HepG2 (cell line): ENCODE results near the gene RUNX2.

Source experiments
- ASH2L ChIP-seq: fragments of 300-600, 200-600 bp; sonication (generic); IDR thresholded peaks from 2 replicates; pipeline ENCODE4 v1.7.0; 2017; ENCODE audit warnings: low read depth, mild to moderate bottlenecking, moderate library complexity, mixed read lengths, low read length; ENCODE audit not compliant: insufficient read length
- BHLHE40 ChIP-seq: IDR thresholded peaks from 2 replicates; pipeline ENCODE4 v1.6.1; 2011; ENCODE audit warnings: low read length, improper control_type of control experiment
- ELF3 ChIP-seq: IDR thresholded peaks from 2 replicates; pipeline ENCODE4 v1.6.1; 2016; ENCODE audit warnings: missing genetic modification reagents, missing compliant biosample characterization
- ERF ChIP-seq: IDR thresholded peaks from 2 replicates; pipeline ENCODE4 v1.6.1; 2018; ENCODE audit warnings: missing biosample characterization, missing genetic modification reagents
- FOXA1 ChIP-seq, 2 experiments: fragments of 450-650 bp in 1 of 2; sonication (generic) in 1 of 2; formaldehyde crosslinking in 1 of 2; IDR thresholded peaks; 2 replicates each; pipeline versions ENCODE4 v1.4.0 to v1.6.1; 2016 to 2020; ENCODE audit warnings: missing genetic modification reagents in 1 of 2
- HOXA3 ChIP-seq: sonication (generic); formaldehyde crosslinking; IDR thresholded peaks from 2 replicates; pipeline ENCODE4 v1.5.0; 2020; ENCODE audit warnings: missing genetic modification reagents
- PHF20 ChIP-seq: sonication (generic); formaldehyde crosslinking; IDR thresholded peaks from 2 replicates; pipeline ENCODE4 v1.5.0; 2020; ENCODE audit warnings: mild to moderate bottlenecking, missing genetic modification reagents
- SIN3A ChIP-seq: IDR thresholded peaks from 2 replicates; pipeline ENCODE4 v1.6.1; 2011; ENCODE audit warnings: low read depth, mild to moderate bottlenecking, control low read depth, low read length, borderline replicate concordance
- TCF7 ChIP-seq: sonication (generic); IDR thresholded peaks from 2 replicates; pipeline ENCODE4 v1.6.1; 2016; ENCODE audit warnings: antibody characterized with exemption, low read depth
- ZNF644 ChIP-seq: IDR thresholded peaks from 2 replicates; pipeline ENCODE4 v1.6.1; 2016; ENCODE audit warnings: low read depth
- ZNF660 ChIP-seq: sonication (generic); formaldehyde crosslinking; IDR thresholded peaks from 2 replicates; pipeline ENCODE4 v1.5.1; 2020; ENCODE audit warnings: mild to moderate bottlenecking, low read depth, missing genetic modification reagents, borderline replicate concordance
- ZNF768 ChIP-seq: sonication (generic); formaldehyde crosslinking; IDR thresholded peaks from 2 replicates; pipeline ENCODE4 v1.4.0; 2020; ENCODE audit warnings: missing genetic modification reagents
- TF ChIP-seq, protein P1 (sequence below), 2 experiments: sonication (generic) in 1 of 2; formaldehyde crosslinking in 1 of 2; IDR thresholded peaks; 2 replicates each; pipeline versions ENCODE4 v1.5.1 to v1.6.1; 2011 to 2020; ENCODE audit warnings: borderline replicate concordance in 1 of 2, low read depth in 1 of 2, low read length in 1 of 2, mild to moderate bottlenecking in 1 of 2, missing genetic modification reagents in 1 of 2, moderate library complexity in 1 of 2

DNA sequence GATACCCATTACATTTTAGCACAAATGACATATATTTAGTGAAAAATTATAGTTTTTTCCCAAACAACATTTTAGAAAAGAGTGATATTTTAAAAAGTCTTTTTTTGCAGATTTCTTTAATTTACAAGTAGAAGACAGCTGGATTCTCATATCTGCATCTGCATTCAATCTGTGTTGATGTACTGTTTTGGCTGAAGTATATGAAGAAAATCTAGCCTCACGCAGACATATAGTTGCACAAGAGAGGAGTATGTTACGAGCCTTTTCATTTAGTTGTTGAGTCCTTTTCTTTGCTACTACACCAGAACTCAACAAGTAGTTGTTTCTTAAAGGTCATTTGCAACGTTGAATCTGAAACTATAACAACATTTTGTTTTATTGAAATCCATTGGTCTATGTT, 363.9 kb downstream of the RUNX2 start:
- TF ChIP-seq PHF20 (no peak), TCF7 (no peak), HOXA3 (CRISPR knock-in tag) (no peak), BHLHE40 (no peak), FOXA1 (IDR thresholded peaks at IDR 0.05) (no peak), FOXA1 (CRISPR knock-in tag; IDR thresholded peaks at IDR 0.05) (no peak), ZNF660 (CRISPR knock-in tag) (no peak), ELF3 (CRISPR knock-in tag) (no peak), SIN3A (no peak), ASH2L (no peak), ZNF644 (CRISPR knock-in tag) (no peak), ERF (no peak), ZNF768 (CRISPR knock-in tag) (no peak)
- TF ChIP-seq, protein P1, sequence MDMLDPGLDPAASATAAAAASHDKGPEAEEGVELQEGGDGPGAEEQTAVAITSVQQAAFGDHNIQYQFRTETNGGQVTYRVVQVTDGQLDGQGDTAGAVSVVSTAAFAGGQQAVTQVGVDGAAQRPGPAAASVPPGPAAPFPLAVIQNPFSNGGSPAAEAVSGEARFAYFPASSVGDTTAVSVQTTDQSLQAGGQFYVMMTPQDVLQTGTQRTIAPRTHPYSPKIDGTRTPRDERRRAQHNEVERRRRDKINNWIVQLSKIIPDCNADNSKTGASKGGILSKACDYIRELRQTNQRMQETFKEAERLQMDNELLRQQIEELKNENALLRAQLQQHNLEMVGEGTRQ (IDR thresholded peaks at IDR 0.05; ENCODE audit: low read depth, low read length): no peak
- TF ChIP-seq, protein P1 (CRISPR knock-in tag; IDR thresholded peaks at IDR 0.05; ENCODE audit: borderline replicate concordance): no peak
